Activated T-cell treated with anti-CD3 and anti-CD28 coated beads for 48 hours (primary cell): Measurements from ENCODE around the gene TM6SF1.
"Not testable (repeated sequence)": the region's sequence is repeated elsewhere in the genome, so short reads cannot be mapped to it uniquely, and the experiment has no call there.

Experiments used
- DNase-seq: peaks from one replicate; pipeline ENCODE4 v3.0.0-alpha.2; 2020; ENCODE audit warnings: low read depth

Gene TM6SF1

GRCh38 chr15:83115831-83116565, 8.6 kb downstream of the TM6SF1 start:
- no peak for DNase-seq

- DNase-seq = no peak
These were observed 10.9 kb downstream of the TM6SF1 start for GRCh38 chr15:83118291-83118827.

- DNase-seq = no peak
These were observed 11.5 kb downstream of the TM6SF1 start for GRCh38 chr15:83118968-83119367.

- no peak for DNase-seq
These were observed 12.6 kb downstream of the TM6SF1 start for GRCh38 chr15:83119968-83120581.

- DNase-seq = no peak
These were observed 16.1 kb downstream of the TM6SF1 start for GRCh38 chr15:83123529-83123928.

- DNase-seq = no peak
These were observed 20.2 kb downstream of the TM6SF1 start for GRCh38 chr15:83127547-83128150.

GRCh38 chr15:83129791-83130190, 22.3 kb downstream of the TM6SF1 start:
- no peak for DNase-seq

- no peak for DNase-seq
These were observed 25.5 kb downstream of the TM6SF1 start for GRCh38 chr15:83132861-83133523.

- DNase-seq = not testable (repeated sequence)
These were observed 34.7 kb downstream of the TM6SF1 start for GRCh38 chr15:83142151-83142550.

- DNase-seq = no peak
These were observed 37.3 kb downstream of the TM6SF1 start for GRCh38 chr15:83144771-83145170.

- DNase-seq = no peak
These were observed 45.8 kb downstream of the TM6SF1 start for GRCh38 chr15:83153288-83153687.

- DNase-seq = no peak
These were observed 48.5 kb downstream of the TM6SF1 start for GRCh38 chr15:83155942-83156341.

GRCh38 chr15:83158393-83158792, 50.9 kb downstream of the TM6SF1 start:
- DNase-seq = no peak

GRCh38 chr15:83160741-83161140, 53.3 kb downstream of the TM6SF1 start:
- no peak for DNase-seq

- DNase-seq = no peak
These were observed 55.6 kb downstream of the TM6SF1 start for GRCh38 chr15:83163032-83163431.

- DNase-seq = no peak
These were observed 56.8 kb downstream of the TM6SF1 start for GRCh38 chr15:83164111-83164770.

GRCh38 chr15:83164771-83165404, 57.4 kb downstream of the TM6SF1 start:
- no peak for DNase-seq

- no peak for DNase-seq
These were observed 58.8 kb downstream of the TM6SF1 start for GRCh38 chr15:83166218-83166617.

- no peak for DNase-seq
These were observed 59.4 kb downstream of the TM6SF1 start for GRCh38 chr15:83166830-83167229.

GRCh38 chr15:83169576-83169975, 62.1 kb downstream of the TM6SF1 start:
- not testable (repeated sequence) for DNase-seq

- no peak for DNase-seq
These were observed 63.2 kb downstream of the TM6SF1 start for GRCh38 chr15:83170474-83171165.
